ENCODE measurements around the gene DOK7.
A peak's percentile ranks its signal among the peaks of the same experiment; 100 is the strongest.

Gene DOK7

DNA sequence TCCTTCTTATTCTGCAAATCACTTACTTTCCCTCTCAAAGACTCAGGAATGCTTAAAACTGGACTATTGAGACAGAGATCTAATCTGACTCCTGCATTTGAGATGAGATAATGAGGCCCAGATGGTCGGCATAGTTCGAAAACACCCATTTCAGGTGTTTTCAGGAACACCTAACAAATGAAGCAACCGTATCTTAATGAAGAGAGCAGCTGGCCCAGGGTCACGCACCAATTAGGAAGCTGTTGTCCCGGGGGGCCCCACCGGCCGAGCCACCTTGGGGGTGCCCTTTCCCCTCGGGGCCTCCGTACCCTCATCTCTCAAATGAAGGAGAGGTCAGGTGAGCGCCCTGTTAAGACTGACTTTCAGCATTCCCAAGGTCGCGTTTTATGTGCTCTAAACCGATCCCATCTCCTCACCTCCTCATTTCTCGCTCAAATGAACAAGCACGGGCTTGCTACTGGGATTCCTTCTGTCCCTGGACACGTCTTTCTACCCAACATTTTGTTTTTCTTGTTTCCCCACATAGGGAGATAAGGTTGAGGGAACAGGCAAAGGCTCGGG lies 68.3 kb downstream of the DOK7 start:
- no peak overlapping the region for H4K91ac ChIP-seq (ENCODE audit: low read depth, low read length, poor library complexity)
- H2AK5ac ChIP-seq (ENCODE audit: low read depth, low read length), result no peak overlapping the region
- no peak overlapping the region for H4K8ac ChIP-seq (ENCODE audit: low read depth, low read length)
- peaks cover 0 to 7% (median 0%) of the 10 kb centered on the region in 3 experiments for H3K27me3 ChIP-seq (ENCODE audit: control insufficient read depth in 3 of 3, insufficient read depth in 3 of 3, low read depth in 1 of 3, low read length in 3 of 3)
- peaks cover 24% of the 10 kb centered on the region for H3K79me1 ChIP-seq (ENCODE audit: low read depth, low read length)
- H2BK5ac ChIP-seq (ENCODE audit: low read length), result peak overlapping the region; percentile 47
- no peak overlapping the region for H3K18ac ChIP-seq (ENCODE audit: low read length)
- peak overlapping the region; percentile 98 for H3K9ac ChIP-seq (ENCODE audit: low read depth, low read length, poor library complexity)
- no peak overlapping the region for H2BK15ac ChIP-seq (ENCODE audit: low read length)
- WGBS, 2 donors (ENCODE audit: extremely low coverage in 2 of 2, insufficient read length in 2 of 2, insufficient replicate concordance in 1 of 2), result no CpG with 5 or more reads among the region's 17 CpGs
- H3K4ac ChIP-seq (ENCODE audit: low read length), result no peak overlapping the region
- H3K9me3 ChIP-seq (replicated peaks in 1 of 2; ENCODE audit: control insufficient read depth in 2 of 2, insufficient read depth in 1 of 2, low read depth in 1 of 2, low read length in 2 of 2), result no peaks in the 10 kb centered on the region
- no peak for DNase-seq (ENCODE audit: low spot score)
- H3K14ac ChIP-seq (ENCODE audit: low read length), result no peak overlapping the region
- H3K4me2 ChIP-seq (ENCODE audit: insufficient read depth, low read length, poor library complexity, severe bottlenecking), result peak overlapping the region; percentile 79
- peak overlapping the region; percentile 98 to 99 for H3K4me3 ChIP-seq (ENCODE audit: low read length in 2 of 2)
- H3K4me1 ChIP-seq (ENCODE audit: control insufficient read depth in 2 of 2, insufficient read depth in 1 of 2, low read depth in 1 of 2, low read length in 2 of 2), result peaks cover 15 to 28% of the 10 kb centered on the region in 2 donors
- H3K36me3 ChIP-seq (replicated peaks in 1 of 2; ENCODE audit: control insufficient read depth in 2 of 2, insufficient read depth in 2 of 2, low read length in 2 of 2), result peaks cover 9 to 38% of the 10 kb centered on the region in 2 donors
- H3K27ac ChIP-seq (replicated peaks; ENCODE audit: low read length), result no peak overlapping the region
- H2AFZ ChIP-seq (ENCODE audit: low read length), result peak overlapping the region; percentile 98
- no peak overlapping the region for H3K23ac ChIP-seq (ENCODE audit: low read depth, low read length, poor library complexity)
- H2BK12ac ChIP-seq (ENCODE audit: low read length), result no peak overlapping the region
- no peak overlapping the region for H2BK120ac ChIP-seq (ENCODE audit: low read depth, low read length)

DNA sequence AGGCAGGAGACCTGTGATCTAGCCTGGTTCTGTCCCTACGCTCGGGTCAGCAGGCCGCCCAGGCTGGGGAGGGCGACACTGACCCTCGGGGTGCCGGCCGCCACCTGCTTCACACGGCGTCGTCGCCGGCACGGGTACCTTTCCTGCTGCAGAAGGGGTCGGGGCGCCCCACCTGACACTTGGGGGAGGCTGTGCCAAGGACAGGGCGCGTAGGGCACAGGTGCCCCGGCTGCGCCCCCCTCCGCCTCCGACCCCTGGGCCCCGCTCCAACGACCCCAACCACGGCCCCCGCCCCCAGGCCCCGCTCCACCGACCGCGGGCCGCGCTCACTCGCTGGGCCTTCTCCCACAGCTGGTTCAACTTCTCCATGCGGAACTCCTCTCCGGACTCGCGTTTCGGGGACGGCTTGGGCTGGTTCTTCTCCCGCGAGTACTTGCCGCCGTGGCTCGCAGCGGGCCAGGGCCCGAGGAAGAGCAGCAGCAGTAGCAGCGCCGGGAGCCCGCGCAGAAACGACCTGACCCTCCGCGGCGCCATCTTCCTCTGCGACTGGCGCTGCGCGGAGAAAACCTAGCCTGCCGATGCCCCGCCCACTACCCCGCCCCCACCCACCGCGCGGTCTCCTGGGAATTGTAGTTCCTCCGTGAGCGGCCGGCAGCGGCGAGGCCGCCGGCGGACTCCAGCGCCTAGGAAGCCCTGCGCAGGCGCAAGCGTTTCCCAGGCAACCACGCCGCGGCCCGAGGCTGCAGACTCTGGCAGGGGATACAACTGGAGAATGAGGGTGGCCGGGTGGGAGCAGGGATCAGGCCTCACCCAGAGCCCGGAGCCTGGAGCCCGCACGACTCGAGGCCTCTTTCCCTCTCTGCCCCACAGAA lies 69.0 kb downstream of the DOK7 start, which contains the start of gene LRPAP1:
TSS of gene LRPAP1 (minus strand) at position 544 of the 872 bp plus-strand sequence. CDS start at position 534, 10 bp downstream.
- Histone ChIP-seq H3K4ac (ENCODE audit: low read length) (no peak within 1 kb of the TSS), H2BK12ac (ENCODE audit: low read length) (peak within 1 kb of the TSS; percentile 81), H3K27me3 (ENCODE audit: control insufficient read depth in 3 of 3, insufficient read depth in 3 of 3, low read depth in 1 of 3, low read length in 3 of 3) (peaks cover 0 to 7% (median 0%) of the 10 kb centered on the region in 3 experiments), H3K79me1 (ENCODE audit: low read depth, low read length) (peaks cover 21% of the 10 kb centered on the region), H3K4me1 (ENCODE audit: control insufficient read depth in 2 of 2, insufficient read depth in 1 of 2, low read depth in 1 of 2, low read length in 2 of 2) (peaks cover 15 to 22% of the 10 kb centered on the region in 2 donors), H3K4me2 (ENCODE audit: insufficient read depth, low read length, poor library complexity, severe bottlenecking) (peak within 1 kb of the TSS; percentile 79), H3K9ac (ENCODE audit: low read depth, low read length, poor library complexity) (peak within 1 kb of the TSS; percentile 98), H2AK5ac (ENCODE audit: low read depth, low read length) (peak within 1 kb of the TSS; percentile 89), H3K23ac (ENCODE audit: low read depth, low read length, poor library complexity) (peak within 1 kb of the TSS; percentile 68), H3K9me3 (replicated peaks in 1 of 2; ENCODE audit: control insufficient read depth in 2 of 2, insufficient read depth in 1 of 2, low read depth in 1 of 2, low read length in 2 of 2) (no peaks in the 10 kb centered on the region), H4K91ac (ENCODE audit: low read depth, low read length, poor library complexity) (no peak within 1 kb of the TSS), H3K18ac (ENCODE audit: low read length) (peak within 1 kb of the TSS; percentile 95), H3K4me3 (ENCODE audit: low read length in 2 of 2) (peak within 1 kb of the TSS; percentile 98 to 99), H3K36me3 (replicated peaks in 1 of 2; ENCODE audit: control insufficient read depth in 2 of 2, insufficient read depth in 2 of 2, low read length in 2 of 2) (peaks cover 9 to 32% of the 10 kb centered on the region in 2 donors), H3K14ac (ENCODE audit: low read length) (peak within 1 kb of the TSS; percentile 82), H2BK15ac (ENCODE audit: low read length) (no peak within 1 kb of the TSS), H2AFZ (ENCODE audit: low read length) (peak within 1 kb of the TSS; percentile 98), H2BK120ac (ENCODE audit: low read depth, low read length) (no peak within 1 kb of the TSS), H4K8ac (ENCODE audit: low read depth, low read length) (peak within 1 kb of the TSS; percentile 92), H2BK5ac (ENCODE audit: low read length) (peak within 1 kb of the TSS; percentile 75), H3K27ac (replicated peaks; ENCODE audit: low read length) (peak within 1 kb of the TSS; percentile 43)
- WGBS, 2 donors (ENCODE audit: extremely low coverage in 2 of 2, insufficient read length in 2 of 2, insufficient replicate concordance in 1 of 2), result no CpG with 5 or more reads among the region's 84 CpGs
- DNase-seq (ENCODE audit: low spot score), result peak; percentile 95

DNA sequence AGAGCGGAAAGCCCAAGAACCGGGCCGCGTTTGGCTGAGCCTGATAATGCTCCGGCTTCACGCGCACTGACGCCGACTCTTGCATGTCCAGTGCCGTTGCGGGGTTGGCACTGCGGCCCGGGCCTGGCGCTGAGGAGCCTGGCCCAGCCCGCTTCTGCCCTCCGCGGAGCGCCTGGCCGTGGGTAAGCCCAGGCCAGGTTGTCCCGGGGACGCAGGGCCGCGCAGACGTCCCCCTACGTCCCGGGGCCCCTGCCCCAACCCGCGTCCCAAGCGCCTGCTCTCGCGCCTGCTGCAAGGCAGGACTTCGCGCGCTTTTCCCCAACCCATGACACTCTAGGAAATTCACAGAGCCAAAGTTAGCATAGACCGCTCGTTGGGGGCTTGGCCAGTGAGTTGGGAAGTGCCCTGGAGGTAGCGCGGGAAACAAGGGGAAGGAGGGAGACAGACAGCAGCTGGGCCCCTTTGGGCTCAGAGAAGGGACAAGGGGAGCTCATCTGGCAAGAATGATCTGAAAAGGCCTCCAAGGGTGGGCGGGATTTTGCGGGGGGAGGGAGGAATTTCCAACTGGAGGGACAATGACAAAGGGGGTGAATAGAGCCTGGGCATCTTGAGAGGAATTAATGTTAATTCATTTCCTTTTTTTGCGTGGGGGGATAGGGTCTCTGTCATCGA lies 69.8 kb downstream of the DOK7 start:
- WGBS, 2 donors (ENCODE audit: extremely low coverage in 2 of 2, insufficient read length in 2 of 2, insufficient replicate concordance in 1 of 2), result no CpG with 5 or more reads among the region's 42 CpGs
- H2BK12ac ChIP-seq (ENCODE audit: low read length), result peak overlapping the region; percentile 81
- H3K36me3 ChIP-seq (replicated peaks in 1 of 2; ENCODE audit: control insufficient read depth in 2 of 2, insufficient read depth in 2 of 2, low read length in 2 of 2), result peaks cover 9 to 24% of the 10 kb centered on the region in 2 donors

More for the DNA sequence above, 69.8 kb downstream of the DOK7 start:
- Histone ChIP-seq H3K27me3 (ENCODE audit: control insufficient read depth in 3 of 3, insufficient read depth in 3 of 3, low read depth in 1 of 3, low read length in 3 of 3) (peaks cover 0 to 7% (median 0%) of the 10 kb centered on the region in 3 experiments), H2AK5ac (ENCODE audit: low read depth, low read length) (peak overlapping the region; percentile 89), H3K4me2 (ENCODE audit: insufficient read depth, low read length, poor library complexity, severe bottlenecking) (peak overlapping the region; percentile 62), H3K4me3 (ENCODE audit: low read length in 2 of 2) (peak overlapping the region; percentile 43 to 99), H2BK15ac (ENCODE audit: low read length) (no peak overlapping the region), H4K8ac (ENCODE audit: low read depth, low read length) (peak overlapping the region; percentile 92), H3K79me1 (ENCODE audit: low read depth, low read length) (peaks cover 21% of the 10 kb centered on the region), H4K91ac (ENCODE audit: low read depth, low read length, poor library complexity) (no peak overlapping the region), H3K23ac (ENCODE audit: low read depth, low read length, poor library complexity) (peak overlapping the region; percentile 68), H3K4ac (ENCODE audit: low read length) (no peak overlapping the region), H3K9ac (ENCODE audit: low read depth, low read length, poor library complexity) (peak overlapping the region; percentile 81), H3K4me1 (ENCODE audit: control insufficient read depth in 2 of 2, insufficient read depth in 1 of 2, low read depth in 1 of 2, low read length in 2 of 2) (peaks cover 15 to 19% of the 10 kb centered on the region in 2 donors), H3K9me3 (replicated peaks in 1 of 2; ENCODE audit: control insufficient read depth in 2 of 2, insufficient read depth in 1 of 2, low read depth in 1 of 2, low read length in 2 of 2) (no peaks in the 10 kb centered on the region), H3K18ac (ENCODE audit: low read length) (peak overlapping the region; percentile 95), H3K27ac (replicated peaks; ENCODE audit: low read length) (peak overlapping the region; percentile 43), H2BK120ac (ENCODE audit: low read depth, low read length) (no peak overlapping the region), H2AFZ (ENCODE audit: low read length) (peak overlapping the region; percentile 94), H2BK5ac (ENCODE audit: low read length) (peak overlapping the region; percentile 75), H3K14ac (ENCODE audit: low read length) (peak overlapping the region; percentile 82)
- no peak for DNase-seq (ENCODE audit: low spot score)
